GM12878 (cell line): Measurements from ENCODE around the gene CSNK1G3. TPM values are rescaled to one million over a fixed set of nuclear protein-coding genes. Genes with fewer than 3 reads are reported as not detected.

ENCODE experiments used
- ATAC-seq: fragments of 200-7000 bp; cut with Tn5 transposase; 3 replicates; pipeline ENCODE4 v1.9.1; 2020; ENCODE audit warnings: mild to moderate bottlenecking, moderate library complexity
- BruUV-seq: library from RNA; stranded (reverse); fragments of 400-500 nt; replicated peaks from 2 replicates; lab custom pipeline; 2021; lab: Mats Ljungman, UMichigan
- CTCF ChIA-PET: fragments of 300-600 bp; sonication (Branson Sonifier 250); formaldehyde crosslinking; extraction: SDS; loops from one replicate; lab custom pipeline; 2021; ENCODE audit warnings: inconsistent platforms; lab: Yijun Ruan, JAX
- POLR2A ChIA-PET: fragments of 350-600 bp; formaldehyde crosslinking; extraction: SDS; loops from one replicate; lab custom pipeline; 2021; ENCODE audit warnings: inconsistent platforms; lab: Charles Lee
- RAD21 ChIA-PET: fragments of 300-600 bp; sonication (Branson Sonifier 250); formaldehyde crosslinking; loops from one replicate; lab custom pipeline; 2023; ENCODE audit warnings: antibody characterized with exemption; ENCODE audit not compliant: unreplicated experiment; lab: Charles Lee
- SMC1A ChIA-PET: fragments of 300-600 bp; sonication (Branson Sonifier 250); formaldehyde crosslinking; loops from one replicate; lab custom pipeline; 2023; ENCODE audit not compliant: unreplicated experiment, uncharacterized antibody; lab: Charles Lee
- DNase-seq: peaks from one replicate; pipeline ENCODE4 v3.0.0-alpha.2; 2011; ENCODE audit warnings: low read depth, low spot score
- FAIRE-seq: peaks from 3 replicates; lab custom pipeline; 2011; peaks lifted over from hg19 to GRCh38; lab: Jason Lieb, UNC
- H2AFZ ChIP-seq: 2 replicates; pipeline ENCODE4 v1.6.0; 2011; ENCODE audit warnings: low read depth, low read length, control low read depth; ENCODE audit not compliant: control insufficient read depth
- H3K27ac ChIP-seq: 2 replicates; pipeline ENCODE4 v1.5.1; 2011; ENCODE audit warnings: control low read depth; ENCODE audit not compliant: control insufficient read depth, insufficient read depth
- H3K27me3 ChIP-seq, 2 experiments: replicated peaks in 1 of 2; 2 replicates each; pipeline versions ENCODE4 v1.6.0 to v1.6.1; 2011; ENCODE audit warnings: low read length in 1 of 2; ENCODE audit not compliant: control insufficient read depth in 2 of 2, insufficient read depth in 2 of 2
- H3K36me3 ChIP-seq, 2 experiments: 2 replicates each; pipeline ENCODE4 v1.5.1; 2011; ENCODE audit warnings: low read length in 1 of 2; ENCODE audit not compliant: control insufficient read depth in 2 of 2, insufficient read depth in 2 of 2
- H3K4me1 ChIP-seq: 2 replicates; pipeline ENCODE4 v1.6.1; 2011; ENCODE audit warnings: mild to moderate bottlenecking, low read length, moderate library complexity, mixed read lengths; ENCODE audit not compliant: control insufficient read depth, insufficient read depth
- H3K4me2 ChIP-seq: 2 replicates; pipeline ENCODE4 v1.6.0; 2011; ENCODE audit warnings: control low read depth; ENCODE audit not compliant: control insufficient read depth, insufficient read depth
- H3K4me3 ChIP-seq: fragments of 200-600 bp; sonication (generic); 2 replicates; pipeline ENCODE4 v1.5.1; 2016
- H3K79me2 ChIP-seq: 2 replicates; pipeline ENCODE4 v1.6.0; 2011; ENCODE audit warnings: low read length; ENCODE audit not compliant: control insufficient read depth, insufficient read depth
- H3K9ac ChIP-seq: 2 replicates; pipeline ENCODE4 v1.8.0; 2011; ENCODE audit warnings: low read length, control low read depth, mixed read lengths; ENCODE audit not compliant: control insufficient read depth, insufficient read depth
- H3K9me3 ChIP-seq: replicated peaks from 3 replicates; pipeline ENCODE4 v1.5.1; 2011; ENCODE audit warnings: mild to moderate bottlenecking, low read length; ENCODE audit not compliant: control insufficient read depth, insufficient read depth
- H4K20me1 ChIP-seq: 2 replicates; pipeline ENCODE4 v1.6.0; 2011; ENCODE audit not compliant: control insufficient read depth, insufficient read depth
- KAT2A ChIP-seq: conservative IDR thresholded peaks from 2 replicates; pipeline ENCODE4 v1.6.1; 2011; ENCODE audit warnings: low read depth, low read length; ENCODE audit not compliant: control insufficient read depth
- ZNF687 ChIP-seq: fragments of 450-650 bp; IDR thresholded peaks from 2 replicates; pipeline ENCODE4 v1.6.1; 2017; ENCODE audit warnings: mild to moderate bottlenecking, moderate library complexity
- WGBS: methylation state at CpG from one replicate; pipeline ENCODE4 v1.1.6; 2016; ENCODE audit warnings: low lambda C conversion rate; ENCODE audit not compliant: insufficient replicate concordance, insufficient coverage; ENCODE audit errors: missing lambda C conversion rate; 5-methylcytosine and 5-hydroxymethylcytosine counted together
- in situ Hi-C: fragments of 300-500 bp; cut with MboI; formaldehyde crosslinking; loops from 9 replicates; pipeline ENCODE4 v1.14.3; 2018; ENCODE audit warnings: mixed read lengths
- intact Hi-C: fragments of 100-400 bp; cut with micrococcal nuclease; formaldehyde crosslinking; loops from one replicate; pipeline ENCODE4 v1.14.2; 2022; ENCODE audit not compliant: unreplicated experiment
- polyA plus RNA-seq, 11 experiments: library from polyadenylated mRNA; depleted of rRNA in 4 of 11; unstranded in 6 of 11; stranded (reverse) in 5 of 11; fragments of >200 nt; fragmentation: Nextera tagmentation in 4 of 11; fragmentation: Illumina TruSeq in 1 of 11; extraction: Ambion mirVana in 4 of 11; extraction: Trizol in 1 of 11; gene quantifications; 1 replicate in 1 of 11; 2 replicates in 10 of 11; pipeline versions ENCODE4 v1.2.1 to v1.2.3, GENCODE V29; 2011 to 2016; ENCODE audit warnings: inconsistent platforms in 2 of 11, missing spikeins in 2 of 11, low read depth in 1 of 11
- total RNA-seq, 4 experiments: library from RNA; depleted of rRNA in 3 of 4; stranded (reverse); fragments of >200 nt in 3 of 4; fragmentation: Illumina TruSeq in 1 of 4; extraction: Trizol in 1 of 4; gene quantifications; 2 replicates each; pipeline versions ENCODE4 v1.2.1 to v1.2.3, GENCODE V29; 2013 to 2021

Gene CSNK1G3
- total and polyA plus RNA-seq, 10 of the 15 experiments (the other 5 are each of a cell fraction or from before 2014, with no cell fraction given) = 7.4 to 24.1 (median 17.9) TPM

DNA sequence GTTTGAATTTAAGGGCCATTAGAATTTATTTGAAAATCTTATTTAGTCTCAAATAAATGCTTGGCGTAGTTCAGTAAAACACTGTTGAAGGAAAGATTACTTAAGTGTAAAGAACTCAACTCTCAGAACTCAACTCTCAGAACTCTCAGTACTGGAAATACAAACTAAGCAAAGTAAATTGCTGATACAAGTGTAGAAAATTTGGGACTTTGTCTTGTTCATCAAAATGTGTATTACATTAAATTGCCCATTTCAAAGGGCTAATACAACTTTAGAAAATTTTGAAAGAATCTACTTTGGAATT lies 99.4 kb downstream of the CSNK1G3 start:
- no peak overlapping the region for H3K27ac ChIP-seq
- intact Hi-C loops = loop anchor here (1.0 to 10.0 kb wide), 8 partner anchors 99 to 1109 kb away; partner anchors contain the start of genes CEP120 and CSNK1G3
- no peak for FAIRE-seq
- no peak overlapping the region for H3K4me2 ChIP-seq
- H3K9ac ChIP-seq = no peak overlapping the region
- no peaks in the 10 kb centered on the region for H4K20me1 ChIP-seq
- CTCF ChIA-PET = interaction anchor here (1.0 to 3.7 kb wide), 34 partner anchors 9 to 1095 kb away, joined by 3 to 32 read pairs (median 6); partner anchors contain the start of genes CEP120 and CSNK1G3
- SMC1A ChIA-PET = interaction anchor here (0.8 to 3.6 kb wide), 28 partner anchors 10 to 715 kb away, joined by 3 to 34 read pairs (median 4); partner anchors contain the start of gene CEP120
- 0% methylated on average over 1 of the region's 1 CpG for WGBS
- RAD21 ChIA-PET = interaction anchor here (0.8 to 2.8 kb wide), 27 partner anchors 10 to 1057 kb away, joined by 3 to 27 read pairs (median 4); partner anchors contain the start of gene CEP120
- TF ChIP-seq ZNF687 (0 out of 2 replicates have a peak, but pooled peaks have one; percentile 19), KAT2A (no peak)
- TF ChIP-seq, all 136 proteins: peak for 1
- no peak overlapping the region for H3K4me3 ChIP-seq
- no peaks in the 10 kb centered on the region for H3K9me3 ChIP-seq
- no peak overlapping the region for H2AFZ ChIP-seq
- ATAC-seq (no peak; the same call in 1 of the 3 replicates), DNase-seq (no peak)
- POLR2A ChIA-PET = no interaction called here
- H3K36me3 ChIP-seq = peaks cover 0 to 11% of the 10 kb centered on the region in 2 experiments; a peak in 2 of 4 replicates
- in situ Hi-C loops = loop anchor here (25.0 kb wide), 2 partner anchors 199 to 1099 kb away; partner anchors contain the start of gene CEP120
- BruUV-seq = no TSS peak
- H3K27me3 ChIP-seq = no peaks in the 10 kb centered on the region
- no peaks in the 10 kb centered on the region for H3K4me1 ChIP-seq
- H3K79me2 ChIP-seq = no peaks in the 10 kb centered on the region
